GDM1 (cell line): ENCODE data around the gene DENND2A.
A peak's percentile ranks its signal among the peaks of the same experiment; 100 is the strongest.
"Not testable (repeated sequence)": the region's sequence is repeated elsewhere in the genome, so short reads cannot be mapped to it uniquely, and the experiment has no call there.

Source experiments
- DNase-seq: peaks from one replicate; lab custom pipeline; 2025; lab: John Stamatoyannopoulos, UW

Gene DENND2A

DNA sequence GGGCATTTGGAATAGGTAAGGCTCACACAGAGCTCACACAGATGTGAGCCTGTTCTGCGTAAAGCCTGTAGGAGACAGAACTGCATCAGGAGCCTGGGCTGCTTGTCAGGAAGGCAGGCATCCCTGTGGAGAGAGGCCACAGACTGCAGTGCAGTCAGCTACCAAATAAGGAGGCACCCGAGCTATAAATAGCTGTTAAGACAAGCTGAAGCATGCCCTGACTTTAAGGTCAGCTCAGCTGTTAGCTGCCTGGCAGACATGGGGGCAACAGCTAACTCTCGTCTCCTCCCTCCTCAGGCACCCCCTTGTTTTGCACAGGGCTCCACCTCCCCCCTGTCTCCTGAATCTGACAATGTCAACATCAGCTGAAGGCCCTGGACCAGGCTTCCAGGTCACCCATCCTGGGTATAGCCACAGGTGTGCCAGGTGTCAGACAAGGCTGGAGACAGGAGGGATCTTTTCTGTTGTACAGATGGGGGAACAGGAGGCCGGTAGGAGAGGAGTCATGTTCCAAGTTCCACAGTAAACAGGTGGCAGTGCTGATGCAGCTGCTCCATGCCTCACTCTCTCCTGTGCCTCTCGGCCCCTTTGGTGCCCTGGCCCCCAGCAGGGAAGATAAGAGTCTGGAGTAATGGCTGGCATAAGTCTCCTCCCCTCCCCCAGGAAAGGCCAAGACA lies 133.7 kb downstream of the DENND2A start:
- peak; percentile 34 for DNase-seq

DNA sequence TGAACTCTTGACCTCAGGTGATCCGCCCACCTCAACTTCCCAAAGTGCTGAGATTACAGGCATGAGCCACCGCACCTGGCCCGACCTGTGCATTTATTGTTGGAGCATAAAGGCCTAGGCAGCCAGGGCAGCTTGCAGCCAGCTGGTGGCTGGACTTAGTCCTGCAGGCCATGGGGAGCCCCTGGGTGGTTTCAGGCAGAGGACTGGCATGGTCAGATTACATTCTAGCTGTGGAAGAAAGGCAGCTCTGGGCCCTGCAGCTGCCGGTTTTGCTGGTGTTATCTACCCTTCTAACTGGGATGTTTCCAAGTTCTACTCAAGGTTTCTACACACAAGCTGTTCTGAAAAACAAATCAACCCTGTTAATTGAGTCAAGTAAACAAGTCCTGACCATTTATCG lies 138.6 kb downstream of the DENND2A start:
- DNase-seq: no peak

DNA sequence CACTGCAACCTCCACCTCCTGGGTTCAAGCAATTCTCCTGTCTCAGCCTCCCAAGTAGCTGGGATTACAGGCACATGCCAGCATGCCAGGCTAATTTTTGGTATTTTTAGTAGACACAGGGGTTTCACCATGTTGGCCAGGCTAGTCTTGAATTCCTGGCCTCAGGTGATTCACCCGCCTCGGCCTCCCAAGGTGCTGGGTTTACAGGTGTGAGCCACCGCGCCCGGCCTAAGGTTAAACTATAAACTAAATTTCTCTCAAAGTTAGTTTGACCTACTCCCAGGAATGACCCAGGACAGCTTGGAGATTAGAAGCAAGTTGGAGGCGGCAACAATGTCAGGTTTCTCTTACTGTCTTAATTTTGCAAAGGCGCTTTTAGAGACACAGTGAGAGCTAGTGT lies 142.8 kb downstream of the DENND2A start:
- DNase-seq: not testable (repeated sequence)

DNA sequence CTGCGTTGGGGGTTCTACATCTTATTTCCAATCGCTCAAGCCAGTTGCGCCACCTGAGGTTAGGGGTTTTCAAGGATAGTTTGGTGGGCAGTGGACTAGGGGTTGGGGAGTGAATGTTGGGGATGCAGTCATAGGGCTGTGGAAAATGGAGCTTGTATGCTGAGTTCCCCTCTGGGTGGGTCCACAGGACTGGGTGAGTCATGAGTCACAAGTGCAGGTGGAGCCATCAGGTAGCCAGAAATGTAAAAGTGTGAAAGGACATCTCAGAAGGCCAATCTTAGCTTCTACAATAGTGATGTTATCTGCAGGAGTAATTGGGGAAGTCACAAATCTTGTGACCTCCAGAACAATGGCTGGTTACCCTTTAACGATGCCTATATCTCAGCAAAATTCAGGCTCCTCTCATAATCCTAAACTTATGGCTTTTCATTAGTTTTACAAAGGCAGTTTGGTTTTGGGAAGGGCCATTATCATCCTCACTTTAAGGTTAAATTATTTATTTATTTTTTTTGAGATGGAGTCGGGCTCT lies 143.3 kb downstream of the DENND2A start:
- DNase-seq: no peak

DNA sequence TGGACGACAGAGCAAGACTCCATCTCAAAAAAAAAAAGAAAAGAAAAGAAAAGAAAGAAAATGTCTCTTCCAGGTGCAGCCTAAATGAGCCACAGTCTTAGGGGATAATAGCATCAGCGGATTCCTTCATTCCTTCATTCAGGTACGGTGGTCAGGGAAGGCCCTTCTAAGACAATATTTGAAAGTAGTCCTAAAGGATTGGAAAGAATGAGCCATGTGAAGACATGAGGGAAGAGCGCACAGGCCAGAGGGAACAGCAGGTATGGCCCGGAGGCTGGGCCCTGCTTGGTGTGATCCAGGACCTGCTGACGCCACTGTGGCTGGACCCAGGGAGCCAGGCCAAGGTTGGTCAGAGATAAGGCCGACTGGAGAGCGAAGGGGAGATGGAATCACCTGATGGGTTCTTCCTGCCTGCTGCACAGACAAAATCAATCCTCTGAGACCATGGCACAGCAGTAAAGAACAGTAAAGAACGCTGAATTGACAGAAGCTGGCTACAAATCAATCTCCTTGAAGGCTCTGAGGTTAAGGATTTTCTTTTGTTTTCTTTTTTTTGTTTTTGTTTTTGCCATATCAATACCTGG lies 145.0 kb downstream of the DENND2A start:
- DNase-seq: no peak

DNA sequence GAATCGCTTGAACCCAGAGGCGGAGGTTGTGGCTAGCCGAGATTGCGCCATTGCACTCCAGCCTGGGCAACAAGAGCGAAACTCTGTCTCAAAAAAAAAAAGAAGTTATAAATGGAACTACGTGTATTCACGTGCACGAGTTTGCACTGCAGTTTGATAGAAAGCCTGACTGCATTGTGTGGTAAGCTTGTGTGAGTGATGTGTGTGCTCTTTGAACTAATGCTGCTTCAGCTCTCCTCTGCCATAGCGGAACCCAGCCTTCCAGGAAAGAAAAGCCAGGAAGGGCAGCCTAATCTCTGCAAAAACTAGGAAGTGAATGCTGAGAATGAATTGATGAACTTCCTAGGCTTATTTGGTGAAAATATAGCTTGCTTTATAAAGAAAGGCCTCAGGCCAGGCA lies 145.7 kb downstream of the DENND2A start:
- no peak for DNase-seq

DNA sequence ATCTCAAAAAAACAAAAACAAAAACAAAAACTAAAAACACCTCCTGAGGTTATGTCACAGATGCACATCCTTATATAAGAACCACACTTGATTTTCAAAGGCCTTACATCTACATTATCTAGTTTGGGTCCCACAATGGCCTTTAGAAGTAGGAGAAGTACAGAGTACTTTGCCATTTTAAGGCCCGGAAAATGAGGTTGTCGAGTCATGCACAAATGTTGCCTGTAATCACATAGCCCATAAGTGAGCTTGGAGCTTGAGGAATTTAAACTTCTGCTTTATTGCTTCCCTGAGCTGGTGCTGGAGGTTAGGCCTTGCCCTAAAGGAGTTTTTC lies 151.6 kb downstream of the DENND2A start:
- DNase-seq: peak; percentile 57

DNA sequence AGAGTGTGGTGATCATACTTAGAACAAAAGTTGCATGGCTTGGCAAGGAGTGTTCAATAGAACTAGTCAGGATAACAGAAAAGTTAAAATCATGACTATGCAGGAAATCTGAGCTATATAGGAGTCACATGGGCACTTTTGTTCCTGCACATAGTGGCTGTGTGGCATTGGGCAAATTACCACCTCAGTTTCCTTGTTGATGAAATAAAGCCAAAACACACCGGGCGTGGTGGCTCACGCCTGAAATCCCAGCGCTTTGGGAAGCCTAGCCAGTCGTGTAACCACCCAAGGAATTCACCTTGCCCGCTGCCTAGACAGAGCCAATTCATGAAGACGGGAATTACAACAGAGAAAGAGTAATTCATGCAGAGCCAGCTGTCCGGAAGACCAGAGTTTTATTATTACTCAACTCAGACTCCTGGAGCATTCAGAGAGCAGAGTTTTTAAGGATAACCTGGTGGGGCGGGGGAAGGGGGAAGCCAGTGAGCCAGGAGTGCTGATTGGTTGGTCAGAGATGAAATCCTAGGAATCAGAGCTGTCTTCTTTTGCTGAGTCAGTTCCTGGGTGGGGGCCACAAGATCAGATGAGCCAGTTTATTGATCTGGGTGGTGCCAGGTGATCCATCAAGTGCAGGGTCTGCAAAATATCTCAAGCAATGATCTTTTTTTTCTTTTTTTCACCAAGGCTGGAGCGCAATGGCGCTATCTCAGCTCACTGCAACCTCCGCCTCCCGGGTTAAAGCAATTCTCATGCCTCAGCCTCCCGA lies 154.9 kb downstream of the DENND2A start:
- no peak for DNase-seq

DNA sequence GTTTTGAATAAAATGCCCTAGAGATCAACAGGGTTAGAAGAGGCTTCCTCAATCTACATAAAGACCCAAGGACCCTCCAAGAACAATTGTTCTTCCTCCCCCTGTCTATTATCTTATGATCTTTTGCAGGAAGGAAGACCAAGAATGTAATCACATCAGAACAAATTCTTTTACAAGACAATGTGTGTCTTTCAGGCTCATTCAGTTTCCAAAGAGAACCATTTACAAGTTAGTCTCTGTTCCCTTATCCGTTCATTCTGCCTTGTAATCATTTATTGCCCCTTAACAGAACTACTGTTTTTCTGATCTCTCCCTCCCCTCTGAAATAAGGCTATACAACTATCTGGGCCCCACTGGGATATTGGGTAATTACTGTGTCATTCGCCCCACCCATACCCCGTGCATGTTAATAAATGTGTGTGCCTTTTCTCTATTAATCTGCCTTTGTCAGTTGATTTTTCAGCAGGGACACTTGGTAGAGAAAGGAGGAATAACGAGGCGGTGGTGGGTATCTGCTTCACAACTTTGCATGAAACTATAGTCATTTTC lies 155.6 kb downstream of the DENND2A start:
- no peak for DNase-seq

DNA sequence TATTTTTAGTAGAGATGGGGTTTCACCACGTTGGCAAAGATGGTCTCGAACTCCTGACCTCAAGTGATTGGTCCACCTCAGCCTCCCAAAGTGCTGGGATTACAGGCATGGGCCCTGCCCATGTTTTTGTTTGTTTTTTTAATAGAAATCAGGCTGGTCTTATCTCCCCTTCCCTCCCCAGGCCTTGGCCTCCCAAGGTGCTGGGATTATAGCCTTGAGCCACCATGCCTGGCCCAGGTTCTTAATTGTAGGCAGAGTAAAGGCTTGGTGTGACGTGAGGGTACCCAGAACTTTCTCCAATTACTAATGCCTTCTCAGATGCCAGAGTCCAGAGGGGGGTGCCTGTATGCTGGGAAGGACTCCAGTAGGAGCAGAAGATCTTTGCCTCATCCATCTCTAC lies 156.1 kb downstream of the DENND2A start:
- DNase-seq: no peak

DNA sequence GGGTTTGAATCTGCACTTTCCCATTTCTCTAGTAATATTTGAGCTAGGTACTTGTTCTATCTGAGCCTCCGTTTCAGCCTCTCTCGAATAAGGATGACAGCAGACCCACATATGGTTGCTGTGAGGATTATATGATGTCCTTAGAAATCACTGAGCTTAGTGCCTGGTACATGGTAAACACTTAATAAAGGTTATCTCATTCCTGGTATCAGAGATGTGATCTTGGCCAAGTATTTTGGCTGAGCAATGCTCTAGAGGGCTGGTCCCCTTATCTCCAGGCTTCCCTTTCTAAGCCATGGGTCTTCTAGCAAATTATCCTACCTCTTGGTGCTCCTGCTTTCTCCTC lies 160.9 kb downstream of the DENND2A start:
- no peak for DNase-seq

DNA sequence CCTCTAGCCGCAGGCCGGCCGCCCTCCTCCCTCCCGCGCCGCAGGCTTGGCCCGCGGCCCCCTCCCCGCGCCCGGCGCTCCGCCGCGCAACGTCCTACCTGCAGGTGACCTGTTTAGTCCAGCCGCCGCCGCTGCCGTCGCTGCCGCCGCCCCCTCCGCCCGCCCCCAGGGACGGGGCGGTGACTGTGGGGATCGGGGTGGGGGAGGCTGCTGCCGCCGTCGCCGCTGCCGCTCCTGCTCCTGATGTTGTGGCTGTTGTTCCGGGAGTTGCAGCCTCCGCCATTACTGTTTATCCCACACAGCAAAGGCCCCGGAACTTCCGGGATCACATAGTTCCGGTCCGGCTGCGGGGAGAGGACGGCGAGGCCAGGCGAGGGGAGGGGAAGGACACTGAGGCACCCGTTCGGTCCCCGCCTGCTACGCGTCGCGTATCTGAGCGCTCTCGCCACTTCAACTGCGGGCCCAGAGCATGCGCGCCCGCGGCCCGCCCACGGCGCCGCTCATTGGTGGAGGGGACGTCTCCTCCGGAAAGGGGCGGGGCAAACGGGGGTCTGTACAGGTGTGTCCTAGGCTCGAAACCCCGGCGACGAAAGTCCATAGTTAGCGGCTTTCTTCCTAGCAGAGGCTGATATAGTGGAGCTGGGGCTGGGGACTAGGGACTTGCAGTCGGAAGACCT lies 161.4 kb downstream of the DENND2A start, which contains the start of gene MKRN1:
MKRN1 (minus strand) TSS at position 444 of the 677 bp plus-strand sequence; CDS start at position 283, 161 bp downstream.
- DNase-seq: peak; percentile 86

DNA sequence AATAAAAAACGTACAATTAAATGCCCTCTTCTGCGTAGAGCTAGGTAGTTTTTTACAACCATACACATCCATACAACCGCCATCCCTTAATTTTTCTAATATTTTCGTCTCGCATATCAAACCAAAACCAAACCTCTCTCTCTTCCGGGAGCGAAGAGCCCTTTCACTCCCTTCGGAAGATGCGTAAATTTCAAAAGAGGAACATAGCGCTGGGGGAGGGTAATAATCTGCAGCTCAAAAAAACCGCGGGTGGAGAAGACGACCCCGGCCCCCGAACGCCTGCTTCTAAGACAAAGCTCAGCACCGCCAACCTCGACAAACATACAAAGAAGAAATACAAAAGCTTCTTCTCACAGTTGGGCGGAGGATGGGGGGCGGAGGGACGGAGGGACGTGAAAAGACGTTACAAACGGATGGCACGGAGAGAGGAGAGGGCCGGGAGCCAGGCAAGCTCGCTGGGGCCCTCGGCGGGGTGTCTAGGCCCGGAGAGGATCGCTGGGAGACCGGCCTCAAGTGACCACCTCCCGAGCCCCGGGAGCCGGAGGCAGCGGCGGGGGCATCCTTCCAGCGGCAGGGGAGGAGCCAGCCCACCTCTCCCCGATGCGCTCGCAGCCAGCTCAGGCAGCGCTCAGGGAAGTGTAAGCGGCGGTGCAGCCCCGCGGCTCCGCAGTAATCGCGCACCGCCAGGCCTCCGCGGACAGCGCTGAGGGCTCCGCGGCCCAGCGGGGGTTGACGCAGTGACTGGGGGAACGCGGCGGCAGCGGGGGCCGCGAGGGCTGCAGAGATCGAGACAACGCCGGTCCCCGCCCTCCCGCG lies 162.2 kb downstream of the DENND2A start:
- DNase-seq: peak; percentile 45

DNA sequence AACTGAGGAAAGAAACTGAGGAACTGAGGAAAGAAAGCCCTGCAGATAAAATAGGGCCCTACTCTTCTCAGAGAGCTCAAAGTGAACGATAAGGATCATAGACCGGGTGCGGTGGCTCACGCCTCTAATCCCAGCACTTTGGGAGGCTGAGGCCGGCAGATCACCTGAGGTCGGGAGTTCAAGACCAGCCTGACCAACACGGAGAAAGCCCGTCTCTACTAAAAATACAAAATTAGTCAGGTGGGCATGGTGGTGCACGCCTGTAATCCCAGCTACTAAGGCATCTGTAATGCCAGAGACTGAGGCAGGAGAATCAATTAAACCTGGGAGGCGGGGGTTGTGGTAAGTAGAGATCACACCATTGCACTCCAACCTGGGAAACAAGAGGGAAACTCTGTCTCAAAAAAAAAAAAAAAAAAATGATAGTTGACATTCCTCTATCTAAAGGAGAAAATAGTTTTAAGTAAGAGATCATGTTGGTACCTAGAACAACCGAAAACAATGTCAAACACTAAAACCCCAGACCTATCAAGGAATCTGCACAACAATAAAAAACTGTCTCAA lies 163.8 kb downstream of the DENND2A start:
- no peak for DNase-seq

DNA sequence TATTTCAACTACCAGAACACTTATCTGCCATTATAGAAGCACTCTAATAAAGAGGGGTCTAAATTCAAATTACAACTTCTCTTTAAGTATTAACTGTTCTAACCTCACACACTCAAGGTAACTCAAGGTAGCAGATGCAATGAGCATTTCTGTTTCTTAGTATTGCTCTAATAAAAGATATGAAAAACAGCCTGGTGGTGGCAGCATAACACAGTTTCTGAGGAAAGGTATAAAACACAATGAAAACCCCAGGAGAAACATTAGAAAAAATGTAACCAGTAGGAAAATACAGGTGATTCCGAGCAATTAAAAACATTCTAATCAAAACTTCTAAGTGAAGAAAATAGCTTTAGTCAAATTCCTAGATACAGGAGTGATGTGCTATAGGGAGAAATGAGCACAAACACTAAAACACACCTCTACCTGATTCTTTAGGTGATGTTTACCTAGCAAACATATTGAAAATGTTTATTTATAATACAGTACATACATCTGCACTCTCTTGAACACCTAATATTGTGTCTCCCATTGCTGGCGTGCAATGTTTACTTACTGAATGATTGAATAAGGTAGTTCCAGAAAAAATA lies 164.8 kb downstream of the DENND2A start:
- DNase-seq: peak; percentile 18
